Peyer's patch (tissue), 4 donors: Measurements from ENCODE around the gene FNIP2.

ENCODE experiments used
- CTCF ChIP-seq, 6 experiments: fragments of 450-650 bp in 4 of 6; fragments of 200-600 bp in 2 of 6; sonication (generic) in 1 of 6; IDR thresholded peaks; one replicate each; pipeline ENCODE4 v1.5.1; 2017 to 2019; ENCODE audit warnings: antibody characterized with exemption in 6 of 6, mild to moderate bottlenecking in 3 of 6, moderate library complexity in 1 of 6
- POLR2A ChIP-seq, 2 donors: fragments of 450-650 bp; IDR thresholded peaks; one replicate each; pipeline ENCODE4 v1.5.1; 2017; ENCODE audit warnings: antibody characterized with exemption in 2 of 2, mild to moderate bottlenecking in 2 of 2, moderate library complexity in 2 of 2

- TF ChIP-seq CTCF (IDR thresholded peaks at IDR 0.05), result no peak
- no peak for TF ChIP-seq POLR2A (IDR thresholded peaks at IDR 0.05)
Observed at GRCh38 chr4:158802914-158803313, 34.1 kb downstream of the FNIP2 start.
